GM20431 (cell line): ENCODE data around the gene SERPING1.

Experiments
- in situ Hi-C: fragments of 300-500 bp; cut with MseI, MboI; formaldehyde crosslinking; loops from one replicate; pipeline ENCODE4 v1.15.0; 2020; ENCODE audit warnings: low sequenced_read_pairs; ENCODE audit not compliant: unreplicated experiment

The SERPING1 gene

GRCh38 chr11:57634311-57634710, 36.8 kb downstream of the SERPING1 start:
- in situ Hi-C loops, result loop anchor here (10.0 kb wide), 1 partner anchor 60 kb away; no protein-coding TSS in a partner anchor

- in situ Hi-C loops, result loop anchor here (10.0 kb wide), 1 partner anchor 60 kb away; no protein-coding TSS in a partner anchor
These were observed 37.8 kb downstream of the SERPING1 start for GRCh38 chr11:57635246-57635645.

- in situ Hi-C loops, result loop anchor here (10.0 kb wide), 1 partner anchor 63 kb away; no protein-coding TSS in a partner anchor
These were observed 40.1 kb downstream of the SERPING1 start for GRCh38 chr11:57637626-57638004.

GRCh38 chr11:57638005-57638781, 40.7 kb downstream of the SERPING1 start:
- in situ Hi-C loops, result loop anchor here (10.0 kb wide), 1 partner anchor 63 kb away; no protein-coding TSS in a partner anchor

GRCh38 chr11:57638811-57639320, 41.4 kb downstream of the SERPING1 start:
- in situ Hi-C loops, result loop anchor here (10.0 kb wide), 1 partner anchor 64 kb away; no protein-coding TSS in a partner anchor

- in situ Hi-C loops, result loop anchor here (10.0 kb wide), 2 partner anchors 65 to 85 kb away; no protein-coding TSS in a partner anchor
These were observed 42.0 kb downstream of the SERPING1 start for GRCh38 chr11:57639321-57640067.

GRCh38 chr11:57640068-57640800, 42.7 kb downstream of the SERPING1 start:
- in situ Hi-C loops, result loop anchor here (10.0 kb wide), 1 partner anchor 85 kb away; no protein-coding TSS in a partner anchor

GRCh38 chr11:57641011-57641807, 43.7 kb downstream of the SERPING1 start:
- in situ Hi-C loops, result loop anchor here (10.0 kb wide), 1 partner anchor 86 kb away; no protein-coding TSS in a partner anchor

- in situ Hi-C loops, result loop anchor here (10.0 kb wide), 1 partner anchor 89 kb away; no protein-coding TSS in a partner anchor
These were observed 46.3 kb downstream of the SERPING1 start for GRCh38 chr11:57643802-57644201.

- in situ Hi-C loops, result loop anchor here (10.0 kb wide), 1 partner anchor 90 kb away; no protein-coding TSS in a partner anchor
These were observed 47.5 kb downstream of the SERPING1 start for GRCh38 chr11:57644748-57645688.

GRCh38 chr11:57645689-57646085, 48.2 kb downstream of the SERPING1 start:
- in situ Hi-C loops, result loop anchor here (10.0 kb wide), 1 partner anchor 91 kb away; no protein-coding TSS in a partner anchor

- in situ Hi-C loops, result loop anchor here (10.0 kb wide), 1 partner anchor 91 kb away; no protein-coding TSS in a partner anchor
These were observed 48.8 kb downstream of the SERPING1 start for GRCh38 chr11:57646194-57646798.

- in situ Hi-C loops, result loop anchor here (10.0 kb wide), 1 partner anchor 92 kb away; no protein-coding TSS in a partner anchor
These were observed 49.4 kb downstream of the SERPING1 start for GRCh38 chr11:57646799-57647303.

- in situ Hi-C loops, result loop anchor here (10.0 kb wide), 1 partner anchor 93 kb away; no protein-coding TSS in a partner anchor
These were observed 49.9 kb downstream of the SERPING1 start for GRCh38 chr11:57647372-57647771.

GRCh38 chr11:57647960-57648800, 50.7 kb downstream of the SERPING1 start:
- in situ Hi-C loops, result loop anchor here (10.0 kb wide), 1 partner anchor 93 kb away; no protein-coding TSS in a partner anchor
